HepG2 (cell line): ENCODE results near the gene FLAD1.

Experiments used
- EP300 ChIP-seq, 3 experiments: sonication (generic) in 1 of 3; formaldehyde crosslinking in 1 of 3; IDR thresholded peaks; 2 replicates each; pipeline versions ENCODE4 v1.5.1 to v1.6.1; 2011 to 2020; ENCODE audit warnings: low read depth in 2 of 3, low read length in 2 of 3, borderline replicate concordance in 1 of 3, improper control_type of control experiment in 1 of 3, mild to moderate bottlenecking in 1 of 3, missing genetic modification reagents in 1 of 3, moderate library complexity in 1 of 3
- FOXA1 ChIP-seq, 2 experiments: fragments of 450-650 bp in 1 of 2; sonication (generic) in 1 of 2; formaldehyde crosslinking in 1 of 2; IDR thresholded peaks; 2 replicates each; pipeline versions ENCODE4 v1.4.0 to v1.6.1; 2016 to 2020; ENCODE audit warnings: missing genetic modification reagents in 1 of 2
- MAZ ChIP-seq, 2 experiments: sonication (generic) in 1 of 2; formaldehyde crosslinking in 1 of 2; IDR thresholded peaks; 2 replicates each; pipeline versions ENCODE4 v1.5.0 to v1.6.1; 2012 to 2020; ENCODE audit warnings: low read depth in 2 of 2, mild to moderate bottlenecking in 2 of 2, borderline replicate concordance in 1 of 2, improper control_type of control experiment in 1 of 2, low read length in 1 of 2, missing genetic modification reagents in 1 of 2, moderate library complexity in 1 of 2
- TAF1 ChIP-seq: sonication (generic); formaldehyde crosslinking; IDR thresholded peaks from 2 replicates; pipeline ENCODE4 v1.4.0; 2020; ENCODE audit warnings: missing genetic modification reagents
- TF ChIP-seq, protein P1 (sequence below): sonication (generic); formaldehyde crosslinking; conservative IDR thresholded peaks from 2 replicates; pipeline ENCODE4 v1.5.0; 2020; ENCODE audit warnings: missing genetic modification reagents
- TF ChIP-seq, protein P2 (sequence below): sonication (generic); formaldehyde crosslinking; IDR thresholded peaks from 2 replicates; pipeline ENCODE4 v1.4.0; 2020; ENCODE audit warnings: missing genetic modification reagents, mild to moderate bottlenecking, borderline replicate concordance
- TF ChIP-seq, protein P3 (sequence below): sonication (generic); formaldehyde crosslinking; IDR thresholded peaks from 2 replicates; pipeline ENCODE4 v1.4.0; 2020; ENCODE audit warnings: missing genetic modification reagents; ENCODE audit errors: not compliant biosample characterization
- TF ChIP-seq, protein P4 (sequence below): IDR thresholded peaks from 2 replicates; pipeline ENCODE4 v1.6.1; 2016
- TF ChIP-seq, protein P5 (sequence below): sonication (generic); formaldehyde crosslinking; IDR thresholded peaks from 2 replicates; pipeline ENCODE4 v1.5.0; 2020; ENCODE audit warnings: mild to moderate bottlenecking, missing genetic modification reagents, moderate library complexity

DNA sequence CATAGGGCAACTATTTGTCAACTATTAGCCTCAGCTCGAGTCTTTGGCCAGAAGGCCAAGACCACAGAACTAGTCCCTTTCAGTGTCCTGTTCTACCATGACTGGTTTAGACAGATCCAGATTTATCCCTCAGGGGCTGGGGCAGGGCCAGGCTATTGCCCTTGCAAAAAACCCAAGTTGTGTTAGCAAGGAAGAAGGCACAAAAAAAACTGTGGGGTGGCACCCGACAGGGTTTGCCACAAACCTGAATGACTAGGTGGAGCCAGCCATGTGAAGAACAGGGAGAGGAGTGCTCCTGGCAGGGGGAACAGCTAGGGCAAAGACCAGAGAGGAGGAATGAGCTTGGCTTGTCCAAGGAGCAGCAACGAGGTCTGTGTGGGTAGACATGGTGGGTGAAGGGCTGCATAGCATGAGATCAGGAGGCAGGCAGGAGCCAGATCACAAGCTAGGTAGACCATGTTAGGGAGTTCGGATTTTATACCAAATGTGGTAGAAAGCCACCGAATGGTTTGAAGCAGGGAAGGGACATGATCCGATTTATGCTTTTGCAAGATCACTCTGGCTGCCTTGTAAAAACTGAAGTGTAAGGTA lies 54.8 kb downstream of the FLAD1 start:
- TF ChIP-seq TAF1 (no peak), FOXA1 (IDR thresholded peaks at IDR 0.05) (no peak), FOXA1 (CRISPR knock-in tag; IDR thresholded peaks at IDR 0.05) (no peak), EP300 (IDR thresholded peaks at IDR 0.05; ENCODE audit: low read depth in 2 of 2, low read length in 2 of 2) (no peak), EP300 (CRISPR knock-in tag; IDR thresholded peaks at IDR 0.05; ENCODE audit: borderline replicate concordance) (no peak), MAZ (IDR thresholded peaks at IDR 0.05; ENCODE audit: borderline replicate concordance, low read depth, low read length) (no peak), MAZ (CRISPR knock-in tag; IDR thresholded peaks at IDR 0.05; ENCODE audit: low read depth) (no peak)
- TF ChIP-seq, protein P1, sequence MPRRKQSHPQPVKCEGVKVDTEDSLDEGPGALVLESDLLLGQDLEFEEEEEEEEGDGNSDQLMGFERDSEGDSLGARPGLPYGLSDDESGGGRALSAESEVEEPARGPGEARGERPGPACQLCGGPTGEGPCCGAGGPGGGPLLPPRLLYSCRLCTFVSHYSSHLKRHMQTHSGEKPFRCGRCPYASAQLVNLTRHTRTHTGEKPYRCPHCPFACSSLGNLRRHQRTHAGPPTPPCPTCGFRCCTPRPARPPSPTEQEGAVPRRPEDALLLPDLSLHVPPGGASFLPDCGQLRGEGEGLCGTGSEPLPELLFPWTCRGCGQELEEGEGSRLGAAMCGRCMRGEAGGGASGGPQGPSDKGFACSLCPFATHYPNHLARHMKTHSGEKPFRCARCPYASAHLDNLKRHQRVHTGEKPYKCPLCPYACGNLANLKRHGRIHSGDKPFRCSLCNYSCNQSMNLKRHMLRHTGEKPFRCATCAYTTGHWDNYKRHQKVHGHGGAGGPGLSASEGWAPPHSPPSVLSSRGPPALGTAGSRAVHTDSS: no peak
- TF ChIP-seq, protein P2, sequence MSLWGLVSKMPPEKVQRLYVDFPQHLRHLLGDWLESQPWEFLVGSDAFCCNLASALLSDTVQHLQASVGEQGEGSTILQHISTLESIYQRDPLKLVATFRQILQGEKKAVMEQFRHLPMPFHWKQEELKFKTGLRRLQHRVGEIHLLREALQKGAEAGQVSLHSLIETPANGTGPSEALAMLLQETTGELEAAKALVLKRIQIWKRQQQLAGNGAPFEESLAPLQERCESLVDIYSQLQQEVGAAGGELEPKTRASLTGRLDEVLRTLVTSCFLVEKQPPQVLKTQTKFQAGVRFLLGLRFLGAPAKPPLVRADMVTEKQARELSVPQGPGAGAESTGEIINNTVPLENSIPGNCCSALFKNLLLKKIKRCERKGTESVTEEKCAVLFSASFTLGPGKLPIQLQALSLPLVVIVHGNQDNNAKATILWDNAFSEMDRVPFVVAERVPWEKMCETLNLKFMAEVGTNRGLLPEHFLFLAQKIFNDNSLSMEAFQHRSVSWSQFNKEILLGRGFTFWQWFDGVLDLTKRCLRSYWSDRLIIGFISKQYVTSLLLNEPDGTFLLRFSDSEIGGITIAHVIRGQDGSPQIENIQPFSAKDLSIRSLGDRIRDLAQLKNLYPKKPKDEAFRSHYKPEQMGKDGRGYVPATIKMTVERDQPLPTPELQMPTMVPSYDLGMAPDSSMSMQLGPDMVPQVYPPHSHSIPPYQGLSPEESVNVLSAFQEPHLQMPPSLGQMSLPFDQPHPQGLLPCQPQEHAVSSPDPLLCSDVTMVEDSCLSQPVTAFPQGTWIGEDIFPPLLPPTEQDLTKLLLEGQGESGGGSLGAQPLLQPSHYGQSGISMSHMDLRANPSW (CRISPR knock-in tag): no peak
- TF ChIP-seq, protein P3, sequence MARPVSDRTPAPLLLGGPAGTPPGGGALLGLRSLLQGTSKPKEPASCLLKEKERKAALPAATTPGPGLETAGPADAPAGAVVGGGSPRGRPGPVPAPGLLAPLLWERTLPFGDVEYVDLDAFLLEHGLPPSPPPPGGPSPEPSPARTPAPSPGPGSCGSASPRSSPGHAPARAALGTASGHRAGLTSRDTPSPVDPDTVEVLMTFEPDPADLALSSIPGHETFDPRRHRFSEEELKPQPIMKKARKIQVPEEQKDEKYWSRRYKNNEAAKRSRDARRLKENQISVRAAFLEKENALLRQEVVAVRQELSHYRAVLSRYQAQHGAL (CRISPR knock-in tag): no peak
- TF ChIP-seq, protein P4, sequence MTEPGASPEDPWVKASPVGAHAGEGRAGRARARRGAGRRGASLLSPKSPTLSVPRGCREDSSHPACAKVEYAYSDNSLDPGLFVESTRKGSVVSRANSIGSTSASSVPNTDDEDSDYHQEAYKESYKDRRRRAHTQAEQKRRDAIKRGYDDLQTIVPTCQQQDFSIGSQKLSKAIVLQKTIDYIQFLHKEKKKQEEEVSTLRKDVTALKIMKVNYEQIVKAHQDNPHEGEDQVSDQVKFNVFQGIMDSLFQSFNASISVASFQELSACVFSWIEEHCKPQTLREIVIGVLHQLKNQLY (CRISPR knock-in tag): no peak
- TF ChIP-seq, protein P5, sequence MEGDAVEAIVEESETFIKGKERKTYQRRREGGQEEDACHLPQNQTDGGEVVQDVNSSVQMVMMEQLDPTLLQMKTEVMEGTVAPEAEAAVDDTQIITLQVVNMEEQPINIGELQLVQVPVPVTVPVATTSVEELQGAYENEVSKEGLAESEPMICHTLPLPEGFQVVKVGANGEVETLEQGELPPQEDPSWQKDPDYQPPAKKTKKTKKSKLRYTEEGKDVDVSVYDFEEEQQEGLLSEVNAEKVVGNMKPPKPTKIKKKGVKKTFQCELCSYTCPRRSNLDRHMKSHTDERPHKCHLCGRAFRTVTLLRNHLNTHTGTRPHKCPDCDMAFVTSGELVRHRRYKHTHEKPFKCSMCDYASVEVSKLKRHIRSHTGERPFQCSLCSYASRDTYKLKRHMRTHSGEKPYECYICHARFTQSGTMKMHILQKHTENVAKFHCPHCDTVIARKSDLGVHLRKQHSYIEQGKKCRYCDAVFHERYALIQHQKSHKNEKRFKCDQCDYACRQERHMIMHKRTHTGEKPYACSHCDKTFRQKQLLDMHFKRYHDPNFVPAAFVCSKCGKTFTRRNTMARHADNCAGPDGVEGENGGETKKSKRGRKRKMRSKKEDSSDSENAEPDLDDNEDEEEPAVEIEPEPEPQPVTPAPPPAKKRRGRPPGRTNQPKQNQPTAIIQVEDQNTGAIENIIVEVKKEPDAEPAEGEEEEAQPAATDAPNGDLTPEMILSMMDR (CRISPR knock-in tag): no peak
